GM23248 (cell line): ENCODE measurements around the gene HSD17B8. TPM values are rescaled to one million over a fixed set of nuclear protein-coding genes. Genes with fewer than 3 reads are reported as not detected.
A peak's percentile ranks its signal among the peaks of the same experiment; 100 is the strongest.

Experiments used
- DNase-seq: peaks from one replicate; pipeline ENCODE4 v3.0.0-alpha.2; 2015
- H2AFZ ChIP-seq: fragments of 200-600 bp; sonication (generic); 2 replicates; pipeline ENCODE4 v1.6.1; 2016; ENCODE audit warnings: antibody characterized with exemption
- H3F3A ChIP-seq: fragments of 200-600 bp; sonication (generic); 2 replicates; pipeline ENCODE4 v1.6.1; 2016; ENCODE audit warnings: mild to moderate bottlenecking, antibody characterized with exemption, mixed run types; ENCODE audit not compliant: insufficient read depth
- H3K27ac ChIP-seq: fragments of 200-600 bp; sonication (generic); 2 replicates; pipeline ENCODE4 v1.5.1; 2016; ENCODE audit warnings: mild to moderate bottlenecking
- H3K27me3 ChIP-seq: fragments of 200-600 bp; sonication (generic); replicated peaks from 2 replicates; pipeline ENCODE4 v1.6.1; 2016; ENCODE audit warnings: mild to moderate bottlenecking; ENCODE audit not compliant: insufficient read depth
- H3K36me3 ChIP-seq: fragments of 200-600 bp; sonication (generic); 2 replicates; pipeline ENCODE4 v1.6.1; 2016; ENCODE audit warnings: low read depth, mild to moderate bottlenecking
- H3K4me1 ChIP-seq: fragments of 200-600 bp; sonication (generic); 2 replicates; pipeline ENCODE4 v1.6.1; 2016; ENCODE audit warnings: mild to moderate bottlenecking; ENCODE audit not compliant: insufficient read depth
- H3K4me2 ChIP-seq: fragments of 200-600 bp; sonication (generic); one replicate; pipeline ENCODE4 v1.6.1; 2016; ENCODE audit warnings: mild to moderate bottlenecking; ENCODE audit not compliant: unreplicated experiment
- H3K4me3 ChIP-seq: fragments of 200-600 bp; sonication (generic); 2 replicates; pipeline ENCODE4 v1.5.1; 2016; ENCODE audit warnings: mild to moderate bottlenecking
- H3K79me2 ChIP-seq: fragments of 200-600 bp; sonication (generic); 2 replicates; pipeline ENCODE4 v1.6.1; 2016; ENCODE audit warnings: mild to moderate bottlenecking; ENCODE audit not compliant: insufficient read depth
- H3K9ac ChIP-seq: fragments of 200-600 bp; sonication (generic); 2 replicates; pipeline ENCODE4 v1.6.1; 2016; ENCODE audit warnings: mild to moderate bottlenecking
- H3K9me2 ChIP-seq: fragments of 200-600 bp; sonication (generic); 2 replicates; pipeline ENCODE4 v1.6.1; 2016; ENCODE audit warnings: mixed run types, mild to moderate bottlenecking, moderate library complexity; ENCODE audit not compliant: insufficient read depth
- H3K9me3 ChIP-seq: fragments of 200-600 bp; sonication (generic); one replicate; pipeline ENCODE4 v1.6.1; 2017; ENCODE audit warnings: low read depth
- H4K20me1 ChIP-seq: fragments of 200-600 bp; sonication (generic); 2 replicates; pipeline ENCODE4 v1.6.0; 2016; ENCODE audit not compliant: insufficient read depth
- EZH2 ChIP-seq: fragments of 200-600 bp; sonication (generic); IDR thresholded peaks from 2 replicates; pipeline ENCODE4 v1.6.1; 2018; ENCODE audit warnings: antibody characterized with exemption, mild to moderate bottlenecking; ENCODE audit not compliant: insufficient read depth, poor library complexity, severe bottlenecking
- EZH2phosphoT487 ChIP-seq: fragments of 200-600 bp; sonication (generic); IDR thresholded peaks from 2 replicates; pipeline ENCODE4 v1.6.1; 2018; ENCODE audit warnings: antibody characterized with exemption, moderate library complexity, mild to moderate bottlenecking, low read depth; ENCODE audit not compliant: insufficient read depth
- WGBS, 2 experiments: methylation state at CpG; one replicate each; pipeline ENCODE4 v1.1.6; 2015 to 2017; ENCODE audit warnings: low lambda C conversion rate in 2 of 2, low coverage in 1 of 2; ENCODE audit errors: missing lambda C conversion rate in 2 of 2; 5-methylcytosine and 5-hydroxymethylcytosine counted together
- in situ Hi-C: fragments of 300-500 bp; cut with MboI; formaldehyde crosslinking; loops from 2 replicates; pipeline ENCODE4 v1.15.0; 2020
- polyA plus RNA-seq: library from polyadenylated mRNA; unstranded; fragments of >200 nt; fragmentation: Nextera tagmentation; extraction: Ambion mirVana; gene quantifications from 2 replicates; pipeline ENCODE4 v1.2.1, GENCODE V29; 2016
- total RNA-seq: library from RNA; depleted of rRNA; stranded (reverse); fragments of >200 nt; shearing (Covaris generic); gene quantifications from 2 replicates; pipeline ENCODE4 v1.2.3, GENCODE V29; 2014

Gene HSD17B8
- total and polyA plus RNA-seq, 2 experiments from 2014 or later: 3.7 to 5.6 TPM

GRCh38 chr6:33212857-33213165 is 8.4 kb downstream of the HSD17B8 start:
- peak overlapping the region; percentile 66 for H3K9ac ChIP-seq
- peaks cover 8% of the 10 kb centered on the region for H3K79me2 ChIP-seq
- in situ Hi-C loops: no loop called here
- 0 out of 2 replicates have a peak, but pooled peaks cover 5% of the 10 kb centered on the region for H3K36me3 ChIP-seq
- peak overlapping the region; percentile 78 for H3K4me3 ChIP-seq
- peak; percentile 62 for DNase-seq
- H3F3A ChIP-seq: peaks cover 13% of the 10 kb centered on the region; the same call in 1 of the 2 replicates
- peak overlapping the region; percentile 66 for H2AFZ ChIP-seq
- no peaks in the 10 kb centered on the region for H3K9me2 ChIP-seq
- H3K27me3 ChIP-seq: no peaks in the 10 kb centered on the region
- H4K20me1 ChIP-seq: no peaks in the 10 kb centered on the region
- peak overlapping the region; percentile 98 for H3K4me2 ChIP-seq
- no peaks in the 10 kb centered on the region for H3K9me3 ChIP-seq
- TF ChIP-seq EZH2 (no peak), EZH2phosphoT487 (no peak)
- 0 to 1% methylated on average over 6 of the region's 6 CpGs for WGBS, 2 experiments
- peaks cover 10% of the 10 kb centered on the region for H3K4me1 ChIP-seq
- no peak overlapping the region for H3K27ac ChIP-seq

- peak overlapping the region; percentile 66 for H3K9ac ChIP-seq
- H3K36me3 ChIP-seq: 0 out of 2 replicates have a peak, but pooled peaks cover 5% of the 10 kb centered on the region
- H2AFZ ChIP-seq: peak overlapping the region; percentile 66
- peaks cover 13% of the 10 kb centered on the region; the same call in 1 of the 2 replicates for H3F3A ChIP-seq
- H3K9me3 ChIP-seq: no peaks in the 10 kb centered on the region
- peaks cover 10% of the 10 kb centered on the region for H3K4me1 ChIP-seq
- H3K4me3 ChIP-seq: peak overlapping the region; percentile 78
- DNase-seq: peak; percentile 54
- TF ChIP-seq EZH2phosphoT487 (no peak), EZH2 (no peak)
- H3K9me2 ChIP-seq: no peaks in the 10 kb centered on the region
- H3K79me2 ChIP-seq: peaks cover 5% of the 10 kb centered on the region; the same call in 1 of the 2 replicates
- no peak overlapping the region for H3K27ac ChIP-seq
- no peaks in the 10 kb centered on the region for H4K20me1 ChIP-seq
- H3K4me2 ChIP-seq: peak overlapping the region; percentile 98
- in situ Hi-C loops: no loop called here
- H3K27me3 ChIP-seq: no peaks in the 10 kb centered on the region
- 1% methylated on average over 32 to 43 of the region's 43 CpGs for WGBS, 2 experiments
Observed at GRCh38 chr6:33213166-33213988, 8.9 kb downstream of the HSD17B8 start.

GRCh38 chr6:33213989-33214335 is 9.5 kb downstream of the HSD17B8 start:
- no peak for TF ChIP-seq EZH2phosphoT487
- no peak for TF ChIP-seq EZH2
- no peaks in the 10 kb centered on the region for H3K27me3 ChIP-seq
- no peak overlapping the region for H3K27ac ChIP-seq
- H3K4me2 ChIP-seq: peak overlapping the region; percentile 98
- H3K36me3 ChIP-seq: 0 out of 2 replicates have a peak, but pooled peaks cover 5% of the 10 kb centered on the region
- peaks cover 10% of the 10 kb centered on the region for H3K4me1 ChIP-seq
- WGBS, 2 experiments: 14 to 20% methylated on average over 5 to 9 of the region's 9 CpGs
- H2AFZ ChIP-seq: peak overlapping the region; percentile 66
- in situ Hi-C loops: no loop called here
- H3K4me3 ChIP-seq: peak overlapping the region; percentile 78
- peaks cover 12% of the 10 kb centered on the region; the same call in 1 of the 2 replicates for H3F3A ChIP-seq
- peak overlapping the region; percentile 66 for H3K9ac ChIP-seq
- H3K9me2 ChIP-seq: no peaks in the 10 kb centered on the region
- H4K20me1 ChIP-seq: no peaks in the 10 kb centered on the region
- H3K9me3 ChIP-seq: no peaks in the 10 kb centered on the region
- peaks cover 1% of the 10 kb centered on the region; the same call in 1 of the 2 replicates for H3K79me2 ChIP-seq
- DNase-seq: no peak

GRCh38 chr6:33215271-33216116 is 11.0 kb downstream of the HSD17B8 start:
- Histone ChIP-seq H4K20me1 (no peaks in the 10 kb centered on the region), H3K4me1 (peaks cover 10% of the 10 kb centered on the region), H3K9me2 (no peaks in the 10 kb centered on the region), H3K4me2 (no peak overlapping the region), H3K4me3 (no peak overlapping the region), H3K27ac (no peak overlapping the region), H3K27me3 (no peaks in the 10 kb centered on the region), H3K36me3 (0 out of 2 replicates have a peak, but pooled peaks cover 2% of the 10 kb centered on the region), H3F3A (peaks cover 9% of the 10 kb centered on the region; the same call in 1 of the 2 replicates), H3K9me3 (no peaks in the 10 kb centered on the region), H3K9ac (no peak overlapping the region), H3K79me2 (no peaks in the 10 kb centered on the region), H2AFZ (no peak overlapping the region)
- no peak for DNase-seq
- 66% methylated on average over 8 to 9 of the region's 9 CpGs for WGBS, 2 experiments
- TF ChIP-seq EZH2phosphoT487 (no peak), EZH2 (no peak)
- in situ Hi-C loops: no loop called here
